ENCODE data around the gene VSIR. TPM values are rescaled to one million over a fixed set of nuclear protein-coding genes. Genes with fewer than 3 reads are reported as not detected.
A peak's percentile ranks its signal among the peaks of the same experiment; 100 is the strongest.

VSIR gene
- total and polyA plus RNA-seq, 8 donors, result 14.2 to 103 (median 16.2) TPM

DNA sequence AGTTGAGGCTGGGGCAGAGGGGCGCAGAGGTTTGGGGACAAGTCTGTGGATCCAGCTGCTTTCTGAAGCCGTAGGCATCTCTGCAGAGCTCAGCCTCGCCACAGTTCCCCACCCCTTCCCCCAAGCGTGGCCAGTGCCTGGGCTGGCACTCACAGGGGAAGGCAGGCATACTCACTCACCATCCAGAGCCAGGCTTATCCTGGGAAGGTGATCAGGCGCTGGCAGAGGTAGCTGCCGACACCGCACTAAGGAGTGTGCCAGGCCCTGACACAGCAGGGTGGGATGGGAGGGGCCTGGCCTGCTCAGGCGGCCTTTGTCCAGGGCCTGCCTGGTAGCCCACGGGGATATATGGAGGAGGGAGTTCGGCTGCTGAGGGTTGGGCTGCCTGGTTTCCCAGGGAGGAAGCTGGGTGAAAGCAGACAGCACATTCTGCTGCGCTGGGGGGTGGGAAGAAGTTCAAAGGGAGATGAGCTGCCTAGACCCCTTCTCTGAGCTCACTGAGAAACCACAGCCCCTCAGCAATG is 15.9 kb downstream of the VSIR start:
- intact Hi-C loops (cut with DNase I; ENCODE audit: low total_unique reads), result no loop called here
- 36 to 60% (median 47%) methylated on average over 7 to 11 of the region's 11 CpGs for WGBS, 5 donors
- no peaks in the 10 kb centered on the region for H3K9me3 ChIP-seq
- peaks cover 21 to 72% (median 71%) of the 10 kb centered on the region in 4 donors for H3K36me3 ChIP-seq
- H3K27ac ChIP-seq, result peak overlapping the region; percentile 35 to 85 (median 75)
- peaks cover 11 to 89% (median 54%) of the 10 kb centered on the region in 4 donors for H3K4me1 ChIP-seq
- TF ChIP-seq POLR2AphosphoS5 (IDR thresholded peaks at IDR 0.05) (no peak), EP300 (IDR thresholded peaks at IDR 0.05) (no peak), CTCF (IDR thresholded peaks at IDR 0.05) (no peak), POLR2A (IDR thresholded peaks at IDR 0.05) (no peak)
- no peaks in the 10 kb centered on the region for H3K27me3 ChIP-seq
- no peak overlapping the region for H3K4me3 ChIP-seq
- peak in 1 of 2 donors; percentile 45 for DNase-seq

- peak in 1 of 2 donors; percentile 56 for DNase-seq
- Histone ChIP-seq H3K36me3 (peaks cover 21 to 77% (median 71%) of the 10 kb centered on the region in 4 donors), H3K27ac (peak overlapping the region; percentile 35 to 85 (median 75)), H3K4me1 (peaks cover 7 to 89% (median 47%) of the 10 kb centered on the region in 4 donors), H3K27me3 (no peaks in the 10 kb centered on the region), H3K4me3 (no peak overlapping the region), H3K9me3 (no peaks in the 10 kb centered on the region)
- intact Hi-C loops (cut with DNase I; ENCODE audit: low total_unique reads), result no loop called here
- TF ChIP-seq CTCF (IDR thresholded peaks at IDR 0.05) (no peak), POLR2AphosphoS5 (IDR thresholded peaks at IDR 0.05) (peak in 1 of 3 donors; percentile 9)
- 69 to 82% (median 71%) methylated on average over 12 of the region's 12 CpGs for WGBS, 5 donors
Observed at GRCh38 chr10:71756311-71757191, 16.8 kb downstream of the VSIR start.

- intact Hi-C loops (cut with DNase I; ENCODE audit: low total_unique reads), result no loop called here
- no peak overlapping the region for H3K4me3 ChIP-seq
- no peak for DNase-seq
- WGBS, 5 donors, result 89 to 95% (median 90%) methylated on average over 16 of the region's 16 CpGs
- peak overlapping the region in 4 of 5 donors; percentile 62 to 85 (median 78) for H3K27ac ChIP-seq
- no peaks in the 10 kb centered on the region for H3K27me3 ChIP-seq
- peaks cover 27 to 77% (median 71%) of the 10 kb centered on the region in 4 donors for H3K36me3 ChIP-seq
- H3K4me1 ChIP-seq, result peaks cover 7 to 87% (median 40%) of the 10 kb centered on the region in 4 donors
- no peaks in the 10 kb centered on the region for H3K9me3 ChIP-seq
- TF ChIP-seq POLR2AphosphoS5 (IDR thresholded peaks at IDR 0.05) (no peak), POLR2A (IDR thresholded peaks at IDR 0.05) (no peak), EP300 (IDR thresholded peaks at IDR 0.05) (no peak), CTCF (IDR thresholded peaks at IDR 0.05) (no peak)
Observed at GRCh38 chr10:71755179-71755879, 18.0 kb downstream of the VSIR start.

GRCh38 chr10:71754562-71754961 is 18.8 kb downstream of the VSIR start:
- Histone ChIP-seq H3K27me3 (no peaks in the 10 kb centered on the region), H3K27ac (peak overlapping the region in 4 of 5 donors; percentile 50 to 85 (median 78)), H3K36me3 (peaks cover 30 to 84% (median 78%) of the 10 kb centered on the region in 4 donors), H3K4me3 (no peak overlapping the region), H3K4me1 (peaks cover 15 to 93% (median 44%) of the 10 kb centered on the region in 4 donors), H3K9me3 (no peaks in the 10 kb centered on the region)
- intact Hi-C loops (cut with DNase I; ENCODE audit: low total_unique reads), result no loop called here
- DNase-seq, result no peak
- TF ChIP-seq EP300 (IDR thresholded peaks at IDR 0.05) (no peak), CTCF (IDR thresholded peaks at IDR 0.05) (no peak), POLR2A (IDR thresholded peaks at IDR 0.05) (no peak), POLR2AphosphoS5 (IDR thresholded peaks at IDR 0.05) (no peak)
- 86 to 96% (median 88%) methylated on average over 3 of the region's 3 CpGs for WGBS, 5 donors
